RWPE2 (cell line): ENCODE measurements around the gene FRZB.

Source experiments
- ATAC-seq: fragments of 200-7000 bp; cut with Tn5 transposase; 3 replicates; pipeline ENCODE4 v1.9.1; 2021; ENCODE audit warnings: low read depth
- DNase-seq: peaks from one replicate; pipeline ENCODE4 v3.0.0-alpha.2; 2020; ENCODE audit warnings: low spot score
- H3K27ac ChIP-seq: fragments of 450-650 bp; 2 replicates; pipeline ENCODE4 v1.5.1; 2017; ENCODE audit warnings: mild to moderate bottlenecking; ENCODE audit not compliant: poor library complexity, severe bottlenecking
- H3K27me3 ChIP-seq: fragments of 250-450 bp; sonication (Bioruptor Pico); 2 replicates; pipeline ENCODE4 v1.5.1; 2021; ENCODE audit warnings: mild to moderate bottlenecking, moderate library complexity; ENCODE audit not compliant: insufficient read depth, poor library complexity, severe bottlenecking
- H3K36me3 ChIP-seq: fragments of 250-450 bp; sonication (Bioruptor Pico); 2 replicates; pipeline ENCODE4 v1.5.1; 2020; ENCODE audit warnings: low read depth, mild to moderate bottlenecking, moderate library complexity
- H3K4me1 ChIP-seq: fragments of 250-450 bp; sonication (Bioruptor Pico); 2 replicates; pipeline ENCODE4 v1.5.1; 2021; ENCODE audit warnings: mild to moderate bottlenecking, moderate library complexity; ENCODE audit not compliant: insufficient read depth, poor library complexity, severe bottlenecking
- H3K4me3 ChIP-seq: fragments of 250-450 bp; sonication (Bioruptor Pico); 2 replicates; pipeline ENCODE4 v1.5.1; 2021; ENCODE audit warnings: mild to moderate bottlenecking, moderate library complexity; ENCODE audit not compliant: severe bottlenecking
- H3K9me3 ChIP-seq: fragments of 250-450 bp; sonication (Bioruptor Pico); 2 replicates; pipeline ENCODE4 v1.5.1; 2021; ENCODE audit warnings: mild to moderate bottlenecking, moderate library complexity; ENCODE audit not compliant: severe bottlenecking
- CTCF ChIP-seq: fragments of 450-650 bp; IDR thresholded peaks from one replicate; pipeline ENCODE4 v1.5.1; 2017; ENCODE audit warnings: mild to moderate bottlenecking, moderate library complexity; ENCODE audit not compliant: poor library complexity, severe bottlenecking

FRZB gene

GRCh38 chr2:182912518-182912915, 46.1 kb upstream of the FRZB start:
- peaks cover 11% of the 10 kb centered on the region for H3K4me1 ChIP-seq
- H3K36me3 ChIP-seq, result peaks cover 64% of the 10 kb centered on the region
- H3K9me3 ChIP-seq, result no peaks in the 10 kb centered on the region
- ATAC-seq (no peak), DNase-seq (no peak)
- H3K4me3 ChIP-seq, result no peak overlapping the region
- no peak for TF ChIP-seq CTCF
- H3K27ac ChIP-seq, result no peak overlapping the region
- H3K27me3 ChIP-seq, result no peaks in the 10 kb centered on the region

GRCh38 chr2:182911813-182912517, 45.5 kb upstream of the FRZB start:
- H3K9me3 ChIP-seq, result no peaks in the 10 kb centered on the region
- TF ChIP-seq CTCF, result no peak
- H3K4me1 ChIP-seq, result peaks cover 11% of the 10 kb centered on the region
- no peak for DNase-seq
- no peaks in the 10 kb centered on the region for H3K27me3 ChIP-seq
- H3K36me3 ChIP-seq, result peaks cover 58% of the 10 kb centered on the region
- H3K4me3 ChIP-seq, result no peak overlapping the region
- no peak overlapping the region for H3K27ac ChIP-seq
- no peak for ATAC-seq

DNA sequence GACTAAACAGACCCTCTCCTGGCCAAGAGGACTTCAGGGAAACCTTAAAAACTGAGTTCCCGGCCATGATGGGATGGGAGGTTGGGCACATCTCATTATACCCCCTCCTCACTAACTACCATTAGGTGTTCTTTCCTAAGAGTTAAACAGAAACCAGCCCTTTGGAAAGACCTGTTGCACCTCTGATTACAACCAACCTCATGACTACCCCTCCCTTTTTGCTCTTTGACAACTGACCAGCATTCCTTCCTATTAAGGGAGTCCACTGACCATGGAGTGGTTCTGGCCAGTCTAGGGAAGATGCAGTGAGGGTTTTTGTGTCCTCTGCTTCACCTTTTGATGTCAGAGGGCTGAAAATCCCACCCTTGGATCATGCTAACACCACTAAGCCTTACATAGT, 44.5 kb upstream of the FRZB start:
- no peak for TF ChIP-seq CTCF
- DNase-seq, result no peak
- peaks cover 11% of the 10 kb centered on the region for H3K4me1 ChIP-seq

GRCh38 chr2:182907081-182907830, 40.8 kb upstream of the FRZB start:
- no peaks in the 10 kb centered on the region for H3K4me1 ChIP-seq
- H3K27ac ChIP-seq, result no peak overlapping the region
- H3K27me3 ChIP-seq, result no peaks in the 10 kb centered on the region
- DNase-seq (no peak), ATAC-seq (no peak)
- no peak overlapping the region for H3K4me3 ChIP-seq
- no peak for TF ChIP-seq CTCF
- peaks cover 24% of the 10 kb centered on the region for H3K36me3 ChIP-seq
- no peaks in the 10 kb centered on the region for H3K9me3 ChIP-seq

More for the DNA sequence above, 44.5 kb upstream of the FRZB start:
- Histone ChIP-seq H3K27ac (no peak overlapping the region), H3K4me3 (no peak overlapping the region), H3K36me3 (peaks cover 57% of the 10 kb centered on the region), H3K9me3 (no peaks in the 10 kb centered on the region), H3K27me3 (no peaks in the 10 kb centered on the region)
- ATAC-seq, result no peak

- Histone ChIP-seq H3K27ac (no peak overlapping the region), H3K36me3 (peaks cover 19% of the 10 kb centered on the region), H3K4me3 (no peak overlapping the region), H3K27me3 (no peaks in the 10 kb centered on the region), H3K4me1 (no peaks in the 10 kb centered on the region), H3K9me3 (no peaks in the 10 kb centered on the region)
- ATAC-seq, result no peak
- no peak for TF ChIP-seq CTCF
- no peak for DNase-seq
Observed at GRCh38 chr2:182906454-182906853, 40.0 kb upstream of the FRZB start.
